WTC11 (cell line): ENCODE results near the gene SMYD3.

ENCODE experiments used
- ATF2 ChIP-seq: sonication (generic); formaldehyde crosslinking; IDR thresholded peaks from 2 replicates; pipeline ENCODE4 v1.8.1; 2022; ENCODE audit warnings: low read depth, missing genetic modification reagents, borderline replicate concordance
- CTCF ChIP-seq: fragments of 200-600 bp; IDR thresholded peaks from 2 replicates; pipeline ENCODE4 v1.8.0; 2022; ENCODE audit warnings: antibody characterized with exemption
- EMX1 ChIP-seq: fragments of 250-450 bp; sonication (Bioruptor Pico); IDR thresholded peaks from 2 replicates; pipeline ENCODE4 v1.8.0; 2021; ENCODE audit warnings: mild to moderate bottlenecking
- ESRRA ChIP-seq: sonication (generic); formaldehyde crosslinking; IDR thresholded peaks from 2 replicates; pipeline ENCODE4 v1.8.1; 2022; ENCODE audit warnings: mild to moderate bottlenecking, missing genetic modification reagents, borderline replicate concordance
- ETV6 ChIP-seq: sonication (generic); formaldehyde crosslinking; IDR thresholded peaks from 2 replicates; pipeline ENCODE4 v1.8.1; 2022; ENCODE audit warnings: mild to moderate bottlenecking, missing genetic modification reagents
- NR3C1 ChIP-seq: sonication (generic); formaldehyde crosslinking; conservative IDR thresholded peaks from 2 replicates; pipeline ENCODE4 v1.8.1; 2023; ENCODE audit warnings: low read depth, mild to moderate bottlenecking, missing genetic modification reagents
- RORB ChIP-seq: fragments of 250-450 bp; sonication (Bioruptor Pico); IDR thresholded peaks from 2 replicates; pipeline ENCODE4 v1.9.0; 2021; ENCODE audit warnings: mild to moderate bottlenecking
- SP1 ChIP-seq: sonication (generic); formaldehyde crosslinking; conservative IDR thresholded peaks from 2 replicates; pipeline ENCODE4 v1.8.1; 2022; ENCODE audit warnings: missing genetic modification reagents
- TEAD1 ChIP-seq: sonication (generic); formaldehyde crosslinking; IDR thresholded peaks from 2 replicates; pipeline ENCODE4 v1.8.0; 2022; ENCODE audit warnings: mild to moderate bottlenecking, missing genetic modification reagents
- ZNF219 ChIP-seq: sonication (generic); formaldehyde crosslinking; IDR thresholded peaks from 2 replicates; pipeline ENCODE4 v1.8.0; 2023; ENCODE audit warnings: missing genetic modification reagents, mild to moderate bottlenecking, borderline replicate concordance
- ZSCAN18 ChIP-seq: fragments of 250-450 bp; sonication (Bioruptor Pico); IDR thresholded peaks from 2 replicates; pipeline ENCODE4 v2.1.2; 2022; ENCODE audit warnings: mild to moderate bottlenecking, moderate library complexity

GRCh38 chr1:246415028-246415427, 92.1 kb downstream of the SMYD3 start:
- TF ChIP-seq CTCF = no peak
- TF ChIP-seq ZSCAN18 (CRISPR knock-in tag) = no peak
- no peak for TF ChIP-seq EMX1 (CRISPR knock-in tag)
- TF ChIP-seq TEAD1 = no peak
- no peak for TF ChIP-seq ATF2 (CRISPR knock-in tag)
- no peak for TF ChIP-seq SP1
- no peak for TF ChIP-seq ESRRA (CRISPR knock-in tag)
- TF ChIP-seq NR3C1 (CRISPR knock-in tag) = no peak
- no peak for TF ChIP-seq ZNF219 (CRISPR knock-in tag)
- TF ChIP-seq ETV6 (CRISPR knock-in tag) = no peak
- TF ChIP-seq RORB (CRISPR knock-in tag) = no peak
